HG02798 (cell line): ENCODE results near the gene ALG12.

Source experiments
- ATAC-seq: cut with Tn5 transposase; IDR thresholded peaks from one replicate; pipeline ENCODE4 v1.9.1; 2021; ENCODE audit warnings: mild to moderate bottlenecking; ENCODE audit not compliant: unreplicated experiment, poor library complexity

Gene ALG12

GRCh38 chr22:49933236-49934159 is 15.3 kb upstream of the ALG12 start:
- ATAC-seq = no peak

- ATAC-seq = peak; percentile 29
Observed at GRCh38 chr22:49930596-49931412, 12.6 kb upstream of the ALG12 start.

GRCh38 chr22:49929994-49930575 is 11.8 kb upstream of the ALG12 start:
- ATAC-seq = no peak

- peak; percentile 42 for ATAC-seq
Observed at GRCh38 chr22:49929211-49929979, 11.2 kb upstream of the ALG12 start.

GRCh38 chr22:49928555-49929210 is 10.4 kb upstream of the ALG12 start:
- ATAC-seq = no peak

GRCh38 chr22:49928185-49928495 is 9.9 kb upstream of the ALG12 start:
- ATAC-seq = no peak

GRCh38 chr22:49927483-49928184 is 9.4 kb upstream of the ALG12 start:
- ATAC-seq = no peak

GRCh38 chr22:49926916-49927315 is 8.7 kb upstream of the ALG12 start:
- no peak for ATAC-seq

GRCh38 chr22:49925525-49926128 is 7.4 kb upstream of the ALG12 start:
- ATAC-seq = no peak

GRCh38 chr22:49924113-49924833 is 6.0 kb upstream of the ALG12 start:
- no peak for ATAC-seq

- no peak for ATAC-seq
Observed at GRCh38 chr22:49923445-49923844, 5.2 kb upstream of the ALG12 start.

GRCh38 chr22:49922926-49923325 is 4.7 kb upstream of the ALG12 start:
- no peak for ATAC-seq

GRCh38 chr22:49922484-49922883 is 4.2 kb upstream of the ALG12 start:
- ATAC-seq = no peak

GRCh38 chr22:49921508-49922278 is 3.5 kb upstream of the ALG12 start:
- no peak for ATAC-seq

GRCh38 chr22:49920859-49921258 is 2.6 kb upstream of the ALG12 start:
- ATAC-seq = no peak

- peak; percentile 4 for ATAC-seq
Observed at GRCh38 chr22:49918911-49919881, 958 bp upstream of the ALG12 start.
